BJ (cell line): ENCODE results near the gene FST. TPM values are rescaled to one million over a fixed set of nuclear protein-coding genes. Genes with fewer than 3 reads are reported as not detected.

Experiments
- CTCF ChIA-PET: fragments of 350-600 bp; formaldehyde crosslinking; extraction: SDS; loops from one replicate; lab custom pipeline; 2021; ENCODE audit warnings: antibody characterized with exemption, inconsistent platforms; lab: Yijun Ruan, JAX
- POLR2A ChIA-PET: fragments of 300-600 bp; sonication (Branson Sonifier 250); formaldehyde crosslinking; extraction: SDS; loops from one replicate; lab custom pipeline; 2021; ENCODE audit warnings: antibody characterized with exemption; lab: Charles Lee
- DNase-seq: peaks from one replicate; pipeline ENCODE4 v3.0.0-alpha.2; 2011; ENCODE audit warnings: low read depth
- H3K27me3 ChIP-seq: 2 replicates; pipeline ENCODE4 v1.6.0; 2011; ENCODE audit warnings: low read length; ENCODE audit not compliant: control insufficient read depth, insufficient read depth
- H3K36me3 ChIP-seq: 2 replicates; pipeline ENCODE4 v1.5.1; 2011; ENCODE audit warnings: low read length; ENCODE audit not compliant: control insufficient read depth, insufficient read depth
- H3K4me3 ChIP-seq: 2 replicates; pipeline ENCODE4 v1.5.1; 2011; ENCODE audit warnings: low read depth, mild to moderate bottlenecking, control low read depth, low read length
- CTCF ChIP-seq: IDR thresholded peaks from 2 replicates; pipeline ENCODE4 v1.5.1; 2011; ENCODE audit warnings: low read depth, mild to moderate bottlenecking, control low read depth, inconsistent platforms, low read length, moderate library complexity; ENCODE audit not compliant: insufficient read depth
- polyA plus RNA-seq: library from polyadenylated mRNA; depleted of rRNA; stranded (reverse); fragments of >200 nt; gene quantifications from 2 replicates; pipeline ENCODE4 v1.2.3, GENCODE V29; 2011

FST gene
- polyA plus RNA-seq, 1 experiment = 85.5 TPM

GRCh38 chr5:53476531-53477480, 3.6 kb upstream of the FST start:
- TF ChIP-seq CTCF = no peak
- H3K36me3 ChIP-seq = no peaks in the 10 kb centered on the region
- no peaks in the 10 kb centered on the region for H3K27me3 ChIP-seq
- no peak overlapping the region for H3K4me3 ChIP-seq
- no peak for DNase-seq
- POLR2A ChIA-PET = no interaction called here
- CTCF ChIA-PET = interaction anchor here (0.5 to 2.4 kb wide), 7 partner anchors 12 to 758 kb away, joined by 3 to 12 read pairs (median 4); no protein-coding TSS in a partner anchor

GRCh38 chr5:53478411-53479044, 1.9 kb upstream of the FST start:
- POLR2A ChIA-PET = no interaction called here

GRCh38 chr5:53479045-53479589, 1.3 kb upstream of the FST start:
- CTCF ChIA-PET = no interaction called here

More at GRCh38 chr5:53478411-53479044, 1.9 kb upstream of the FST start:
- Histone ChIP-seq H3K36me3 (no peaks in the 10 kb centered on the region), H3K4me3 (peak overlapping the region; percentile 89), H3K27me3 (no peaks in the 10 kb centered on the region)
- no peak for DNase-seq
- CTCF ChIA-PET = interaction anchor here (0.7 to 1.1 kb wide), 8 partner anchors 20 to 756 kb away, joined by 3 to 6 read pairs (median 3); no protein-coding TSS in a partner anchor
- peak; percentile 33 for TF ChIP-seq CTCF

GRCh38 chr5:53479590-53480415, 626 bp upstream of the FST start:
- H3K4me3 ChIP-seq = peak overlapping the region; percentile 89
- no peak for TF ChIP-seq CTCF
- H3K27me3 ChIP-seq = no peaks in the 10 kb centered on the region
- H3K36me3 ChIP-seq = peaks cover 4% of the 10 kb centered on the region; the same call in 1 of the 2 replicates
- POLR2A ChIA-PET = interaction anchor here (0.7 kb wide), 1 partner anchor 197 kb away, joined by 7 read pairs; no protein-coding TSS in a partner anchor
- no peak for DNase-seq
- CTCF ChIA-PET = no interaction called here

More at GRCh38 chr5:53479045-53479589, 1.3 kb upstream of the FST start:
- no peaks in the 10 kb centered on the region for H3K27me3 ChIP-seq
- DNase-seq = no peak
- peaks cover 3% of the 10 kb centered on the region; the same call in 1 of the 2 replicates for H3K36me3 ChIP-seq
- no peak for TF ChIP-seq CTCF
- POLR2A ChIA-PET = no interaction called here
- H3K4me3 ChIP-seq = peak overlapping the region; percentile 89
